Activated gamma-delta T cell treated with anti-CD3 and anti-CD28 coated beads, Interleukin-2, amount 50 U/mL, for 16 hours (primary cell): ENCODE data around the gene NAALADL1.
"Not testable (repeated sequence)": the region's sequence is repeated elsewhere in the genome, so short reads cannot be mapped to it uniquely, and the experiment has no call there.

Experiments used
- DNase-seq: peaks from one replicate; pipeline ENCODE4 v3.0.0-alpha.2; 2020; ENCODE audit warnings: low read depth

NAALADL1 gene

DNA sequence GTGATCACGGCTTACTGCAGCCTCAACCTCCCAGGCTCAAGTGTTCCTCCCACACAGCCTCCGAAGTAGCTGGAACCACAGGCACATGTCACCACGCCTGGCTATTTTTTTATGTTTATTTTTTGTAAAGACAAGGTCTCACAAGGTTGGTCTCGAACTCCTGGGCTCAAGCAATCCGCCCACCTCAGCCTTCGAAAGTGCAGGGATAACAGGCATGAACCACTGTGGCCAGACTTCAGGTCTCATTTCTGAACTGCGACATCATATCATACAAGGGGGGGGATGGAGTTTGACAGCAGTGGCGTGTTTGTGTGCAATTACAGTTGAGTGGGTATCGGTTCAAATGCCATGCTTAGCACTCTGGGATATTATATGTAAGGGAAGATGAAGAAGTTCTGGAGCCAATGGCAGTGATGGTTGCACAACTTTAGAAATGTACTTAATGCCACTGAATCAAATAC lies 6.9 kb downstream of the NAALADL1 start:
- no peak for DNase-seq

- peak; percentile 9 for DNase-seq
Measured at GRCh38 chr11:65047581-65048422, 10.6 kb downstream of the NAALADL1 start.

- no peak for DNase-seq
Measured at GRCh38 chr11:65045728-65046127, 12.6 kb downstream of the NAALADL1 start.

- no peak for DNase-seq
Measured at GRCh38 chr11:65045061-65045460, 13.3 kb downstream of the NAALADL1 start.

- DNase-seq = no peak
Measured at GRCh38 chr11:65043881-65044501, 14.4 kb downstream of the NAALADL1 start.

DNA sequence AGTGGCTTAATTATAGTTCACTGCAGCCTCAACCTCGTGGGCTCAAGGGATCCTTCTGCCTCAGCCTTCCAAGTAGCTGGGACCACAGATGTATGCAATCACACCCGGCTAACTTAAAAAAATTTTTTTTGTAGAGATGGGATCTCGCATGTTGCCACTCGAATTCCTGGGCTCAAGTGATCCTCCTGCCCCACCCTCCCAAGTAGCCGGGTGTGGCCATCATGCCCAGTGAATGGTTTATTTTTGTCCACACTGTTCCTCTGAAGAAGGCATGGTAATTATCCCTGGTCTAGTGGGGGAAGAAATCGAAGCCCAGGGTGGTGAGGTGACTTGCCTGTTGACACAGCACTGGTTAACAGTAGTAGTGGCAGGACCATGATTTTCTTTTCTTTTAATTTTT lies 15.5 kb downstream of the NAALADL1 start:
- DNase-seq = no peak

DNA sequence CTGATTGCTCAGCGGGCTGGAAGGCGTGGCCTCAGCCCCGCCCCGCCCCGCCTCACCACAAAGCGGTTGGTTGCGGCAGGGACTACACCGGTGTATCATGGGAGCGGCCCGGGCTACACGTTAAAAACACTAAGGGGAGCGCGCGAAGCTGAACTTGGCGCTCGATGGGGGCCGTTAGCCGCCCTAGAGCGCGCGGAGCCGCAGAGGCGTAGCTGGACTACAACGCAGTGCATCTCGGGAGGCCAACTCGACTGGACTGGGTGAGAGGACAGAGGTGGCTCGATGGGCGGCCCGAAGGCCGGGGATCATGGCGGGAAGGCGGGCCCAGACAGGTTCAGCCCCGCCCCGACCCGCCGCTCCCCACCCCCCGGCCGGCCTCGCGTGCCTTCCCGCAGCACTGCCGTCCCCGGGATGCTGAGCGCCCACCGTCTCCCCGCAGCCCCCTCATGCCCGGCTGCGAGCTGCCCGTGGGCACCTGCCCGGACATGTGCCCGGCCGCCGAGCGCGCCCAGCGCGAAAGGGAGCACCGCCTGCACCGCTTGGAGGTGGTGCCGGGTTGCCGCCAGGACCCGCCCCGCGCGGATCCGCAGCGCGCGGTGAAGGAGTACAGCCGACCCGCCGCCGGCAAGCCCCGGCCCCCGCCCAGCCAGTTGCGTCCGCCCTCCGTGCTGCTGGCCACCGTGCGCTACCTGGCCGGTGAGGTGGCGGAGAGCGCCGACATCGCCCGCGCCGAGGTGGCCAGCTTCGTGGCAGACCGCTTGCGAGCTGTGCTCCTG lies 17.3 kb downstream of the NAALADL1 start, which contains the start of gene SAC3D1:
TSS of gene SAC3D1 (plus strand) at position 364 of the 776 bp plus-strand sequence. CDS start at position 447, 83 bp downstream.
- peak; percentile 75 for DNase-seq

DNA sequence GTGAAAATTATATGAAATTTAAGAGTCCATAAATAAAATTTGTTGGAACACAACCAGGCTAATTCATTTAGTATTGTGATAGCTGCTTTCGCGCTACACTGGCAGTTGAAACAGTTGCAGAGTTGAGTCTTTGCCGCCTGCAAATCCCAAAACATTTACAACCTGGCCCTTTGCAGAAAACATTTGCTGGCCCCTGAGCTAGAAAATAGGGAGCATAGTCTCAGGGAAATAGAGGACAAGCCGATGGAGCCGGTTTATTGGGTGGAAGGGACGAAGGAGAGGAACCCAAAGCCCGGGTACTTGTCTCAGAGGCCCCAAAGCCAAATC lies 17.9 kb downstream of the NAALADL1 start:
- DNase-seq = no peak

DNA sequence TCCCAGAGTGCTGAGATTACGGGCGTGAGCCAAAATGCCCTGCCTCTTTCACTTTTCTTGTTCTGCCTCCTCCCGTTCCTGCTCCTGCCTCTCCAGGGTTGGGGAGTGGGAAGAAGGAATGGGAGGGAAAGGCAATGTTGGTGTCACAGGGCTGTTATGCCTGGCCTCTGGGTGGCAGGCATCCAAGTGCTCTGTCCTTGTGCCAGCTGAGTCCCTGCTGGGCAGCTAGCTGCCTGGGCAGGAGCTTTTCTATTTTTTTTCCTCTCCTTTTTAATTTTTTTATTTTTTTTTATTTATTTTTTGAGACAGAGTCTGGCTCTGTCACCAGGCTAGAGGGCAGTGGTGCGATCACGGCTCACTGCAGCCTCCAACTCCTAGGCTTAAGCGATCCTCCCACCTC lies 21.4 kb downstream of the NAALADL1 start:
- no peak for DNase-seq

DNA sequence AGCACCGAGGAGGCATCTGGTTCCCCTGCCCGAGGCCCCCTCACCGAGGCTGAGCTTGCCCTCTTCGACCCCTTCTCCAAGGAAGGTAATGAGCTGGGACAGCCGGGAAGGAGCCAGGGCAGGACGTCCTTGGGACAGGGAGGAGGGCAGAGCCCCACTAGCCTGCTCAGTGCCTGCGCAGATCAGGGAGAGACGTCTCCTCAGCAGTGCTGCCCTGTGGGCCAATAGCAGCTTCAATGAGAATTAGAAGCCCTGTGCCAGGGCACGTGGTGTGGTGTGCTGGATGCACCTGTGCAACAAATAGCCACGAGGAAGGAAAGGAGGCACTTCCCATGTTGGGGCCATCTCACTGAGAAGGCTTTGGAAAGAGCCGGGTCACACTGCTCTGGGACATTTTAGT lies 22.8 kb downstream of the NAALADL1 start:
- DNase-seq = no peak

DNA sequence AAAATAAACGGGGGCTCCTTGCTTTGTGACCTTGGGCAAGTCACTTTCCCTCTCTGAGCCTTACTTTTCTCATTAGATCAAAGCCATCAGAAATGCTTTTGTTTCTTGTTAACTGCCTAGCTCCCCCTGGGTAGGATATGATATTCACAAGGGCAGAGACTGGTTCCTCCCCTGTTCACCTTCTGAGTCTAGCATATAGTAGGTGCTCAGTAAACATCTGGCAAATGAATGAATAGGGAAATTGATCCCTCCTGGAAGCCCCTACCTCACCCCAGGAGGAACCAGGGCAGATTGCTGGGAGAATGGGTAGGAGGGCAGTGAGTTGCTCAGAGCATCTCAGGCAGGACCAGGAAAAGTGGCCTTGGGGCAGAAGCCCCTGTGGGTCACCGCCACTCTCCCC lies 23.9 kb downstream of the NAALADL1 start:
- no peak for DNase-seq

DNA sequence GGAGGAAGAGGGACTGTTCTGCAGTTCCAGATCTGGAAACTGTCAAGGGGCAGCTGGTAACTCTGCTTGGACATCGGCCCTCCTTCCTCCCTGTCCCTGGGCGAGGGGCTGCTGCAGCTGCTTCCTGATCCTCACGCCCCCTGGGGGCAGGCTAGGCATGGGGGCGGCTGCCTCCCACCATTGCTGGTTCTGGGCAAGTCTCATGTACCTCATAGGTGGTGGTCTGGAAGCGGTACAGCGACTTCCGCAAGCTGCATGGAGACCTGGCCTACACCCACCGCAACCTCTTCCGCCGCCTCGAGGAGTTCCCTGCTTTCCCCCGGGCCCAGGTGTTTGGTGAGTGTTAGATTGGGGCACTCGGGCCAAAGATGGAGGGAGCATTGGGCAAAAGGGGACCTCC lies 26.1 kb downstream of the NAALADL1 start:
- DNase-seq = no peak

GRCh38 chr11:65027213-65028067 lies 30.9 kb downstream of the NAALADL1 start, which contains the start of gene SNX15:
TSS of gene SNX15 (plus strand) at chr11:65027439. CDS start at chr11:65027538, 99 bp downstream.
- peak; percentile 89 for DNase-seq

DNA sequence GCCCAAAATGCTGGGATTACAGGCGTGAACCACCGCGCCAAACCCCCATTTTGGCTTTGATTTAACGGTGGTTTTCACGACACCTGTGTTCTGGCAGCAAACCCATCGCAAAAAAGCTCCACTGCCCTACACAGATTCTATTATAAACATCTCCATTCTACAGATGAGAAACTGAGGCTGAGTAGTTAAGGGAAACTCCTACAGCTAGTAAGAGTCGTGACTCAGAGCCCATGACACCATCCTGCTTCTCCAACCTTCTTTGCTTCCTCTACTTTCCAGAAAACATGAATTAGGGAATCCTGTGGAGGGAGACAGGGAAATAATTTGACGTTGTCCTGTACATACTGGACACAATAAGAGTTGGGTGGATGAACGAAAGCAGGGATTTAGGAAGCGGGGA lies 31.5 kb downstream of the NAALADL1 start:
- DNase-seq = no peak

DNA sequence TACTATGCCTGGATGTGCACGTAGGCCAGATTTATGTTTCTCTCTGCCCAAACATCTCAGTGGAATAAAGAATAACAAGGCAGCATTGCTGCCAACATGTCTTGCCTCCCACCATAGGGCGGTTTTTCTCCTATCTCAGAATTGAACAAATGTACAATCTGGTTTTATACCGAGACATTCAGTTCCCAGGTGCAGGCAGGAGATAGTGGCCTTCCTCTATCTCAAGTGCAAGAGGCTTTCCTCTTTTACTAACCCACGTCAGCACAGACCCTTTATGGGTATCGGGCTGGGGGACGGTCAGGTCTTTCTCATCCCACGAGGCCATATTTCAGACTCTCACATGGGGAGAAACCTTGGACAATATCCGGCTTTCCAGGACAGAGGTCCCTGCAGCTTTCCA lies 34.9 kb downstream of the NAALADL1 start:
- not testable (repeated sequence) for DNase-seq

- no peak for DNase-seq
Measured at GRCh38 chr11:65021509-65021908, 36.8 kb downstream of the NAALADL1 start.

GRCh38 chr11:65021003-65021402 lies 37.4 kb downstream of the NAALADL1 start:
- no peak for DNase-seq

- DNase-seq = no peak
Measured at GRCh38 chr11:65019824-65020223, 38.5 kb downstream of the NAALADL1 start.

DNA sequence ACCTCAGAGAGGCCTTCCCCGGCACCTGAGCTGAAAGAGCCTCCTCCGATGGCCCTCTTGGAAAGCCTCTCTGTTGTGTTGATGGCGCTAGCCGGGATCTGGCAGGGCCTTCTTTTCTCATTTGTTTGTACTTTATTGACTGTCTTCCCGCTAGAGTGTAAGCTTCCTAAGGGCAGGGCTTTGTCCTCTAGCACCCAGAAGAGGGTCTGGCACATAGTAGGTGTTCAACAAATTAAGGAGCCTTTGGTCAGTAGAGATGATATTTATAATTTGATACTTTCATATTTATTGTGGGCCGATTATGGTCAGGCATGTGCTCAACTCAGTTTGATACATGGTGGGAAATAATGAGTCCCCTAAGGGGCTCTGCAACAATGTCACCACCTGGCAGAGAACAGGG lies 40.4 kb downstream of the NAALADL1 start:
- no peak for DNase-seq

DNA sequence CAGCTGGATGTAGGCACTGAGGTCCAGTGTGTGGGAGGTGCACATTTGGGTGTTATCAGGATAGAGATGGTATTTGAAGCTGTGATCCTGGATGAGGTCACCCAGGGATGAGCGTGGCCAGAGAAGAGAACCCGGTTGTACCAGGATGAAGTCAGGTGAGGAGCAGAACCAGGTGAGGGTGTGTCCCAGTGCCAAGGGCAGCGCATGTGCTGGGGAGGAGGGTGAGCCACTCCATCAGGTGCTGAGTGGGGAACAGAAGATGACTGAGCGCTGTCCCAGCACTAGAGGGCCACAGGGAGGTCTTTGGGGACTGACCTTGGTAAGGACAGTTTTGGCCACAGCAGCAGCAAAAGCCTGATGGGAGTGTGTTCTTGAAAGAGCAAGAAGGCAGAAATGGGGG lies 41.6 kb downstream of the NAALADL1 start:
- no peak for DNase-seq

DNA sequence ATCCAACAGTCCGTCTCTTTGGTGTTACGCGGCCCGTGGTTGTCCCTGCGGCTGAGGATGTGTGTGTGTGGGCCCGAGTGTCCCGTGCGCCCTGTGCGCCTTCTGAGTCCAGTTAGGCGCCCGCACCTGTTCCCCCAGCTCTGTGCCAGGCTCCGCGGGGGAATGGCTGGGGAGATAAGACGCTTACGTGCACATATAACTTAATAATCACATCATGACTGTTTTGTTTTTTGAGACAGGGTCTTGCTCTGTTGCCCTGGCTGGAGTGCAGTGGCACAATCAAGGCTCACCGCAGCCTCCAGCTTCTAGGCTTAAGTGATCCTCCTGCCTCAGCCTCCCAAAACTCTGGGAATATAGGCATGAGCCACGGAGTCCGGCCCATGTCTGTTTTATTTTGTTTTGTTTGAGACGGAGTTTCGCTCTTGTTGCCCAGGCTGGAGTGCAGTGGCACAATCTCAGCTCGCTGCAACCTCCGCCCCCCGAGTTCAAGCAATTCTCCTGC lies 43.6 kb downstream of the NAALADL1 start:
- no peak for DNase-seq
